ENCODE results near the gene ARFIP1. TPM values are rescaled to one million over a fixed set of nuclear protein-coding genes. Genes with fewer than 3 reads are reported as not detected.

The ARFIP1 gene
- total RNA-seq, 1 donor from 2014 or later, result 68.0 TPM

DNA sequence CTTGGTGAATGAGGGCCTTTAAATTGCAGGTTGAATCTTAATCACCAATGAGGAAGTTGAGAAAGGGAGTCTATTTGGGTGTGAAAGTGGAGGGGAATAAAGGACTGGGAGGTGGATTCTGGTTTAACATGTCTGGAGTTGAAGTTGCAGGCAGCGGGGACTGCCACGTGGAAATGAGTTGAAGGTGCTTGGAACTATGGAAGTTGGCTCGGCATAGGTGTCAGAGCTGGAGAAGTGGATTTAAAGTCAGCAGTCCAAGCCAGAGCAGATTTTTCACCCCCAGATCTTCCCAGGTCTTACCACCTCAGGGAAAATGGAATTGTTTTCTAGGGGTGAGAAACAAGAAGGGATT lies 45.1 kb upstream of the ARFIP1 start:
- TF ChIP-seq, protein P1, sequence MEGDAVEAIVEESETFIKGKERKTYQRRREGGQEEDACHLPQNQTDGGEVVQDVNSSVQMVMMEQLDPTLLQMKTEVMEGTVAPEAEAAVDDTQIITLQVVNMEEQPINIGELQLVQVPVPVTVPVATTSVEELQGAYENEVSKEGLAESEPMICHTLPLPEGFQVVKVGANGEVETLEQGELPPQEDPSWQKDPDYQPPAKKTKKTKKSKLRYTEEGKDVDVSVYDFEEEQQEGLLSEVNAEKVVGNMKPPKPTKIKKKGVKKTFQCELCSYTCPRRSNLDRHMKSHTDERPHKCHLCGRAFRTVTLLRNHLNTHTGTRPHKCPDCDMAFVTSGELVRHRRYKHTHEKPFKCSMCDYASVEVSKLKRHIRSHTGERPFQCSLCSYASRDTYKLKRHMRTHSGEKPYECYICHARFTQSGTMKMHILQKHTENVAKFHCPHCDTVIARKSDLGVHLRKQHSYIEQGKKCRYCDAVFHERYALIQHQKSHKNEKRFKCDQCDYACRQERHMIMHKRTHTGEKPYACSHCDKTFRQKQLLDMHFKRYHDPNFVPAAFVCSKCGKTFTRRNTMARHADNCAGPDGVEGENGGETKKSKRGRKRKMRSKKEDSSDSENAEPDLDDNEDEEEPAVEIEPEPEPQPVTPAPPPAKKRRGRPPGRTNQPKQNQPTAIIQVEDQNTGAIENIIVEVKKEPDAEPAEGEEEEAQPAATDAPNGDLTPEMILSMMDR (IDR thresholded peaks at IDR 0.05), result no peak
- TF ChIP-seq EZH2phosphoT487 (IDR thresholded peaks at IDR 0.05) (no peak), EZH2 (IDR thresholded peaks at IDR 0.05) (no peak)
- no peaks in the 10 kb centered on the region for H3K9me3 Mint-ChIP-seq
- Histone ChIP-seq H2AFZ (replicated peaks) (no peak overlapping the region), H3K9me3 (ENCODE audit: low read depth) (no peaks in the 10 kb centered on the region), H3K4me3 (no peak overlapping the region), H3K4me1 (no peaks in the 10 kb centered on the region), H4K20me1 (ENCODE audit: low read depth) (no peaks in the 10 kb centered on the region), H3K79me2 (ENCODE audit: low read depth) (no peaks in the 10 kb centered on the region), H3K9ac (no peak overlapping the region), H3F3A (ENCODE audit: low read depth) (no peaks in the 10 kb centered on the region), H3K27me3 (no peaks in the 10 kb centered on the region), H3K27ac (no peak overlapping the region), H3K36me3 (no peaks in the 10 kb centered on the region), H3K4me2 (no peak overlapping the region)
- no peak overlapping the region for H3K27ac Mint-ChIP-seq
- H3K4me1 Mint-ChIP-seq, result peaks cover 6% of the 10 kb centered on the region
- peaks cover 3% of the 10 kb centered on the region for H3K27me3 Mint-ChIP-seq (ENCODE audit: insufficient read depth, low read depth)
- H3K4me3 Mint-ChIP-seq, result no peak overlapping the region
- no peak for DNase-seq (ENCODE audit: low spot score)
- H3K36me3 Mint-ChIP-seq, result no peaks in the 10 kb centered on the region

DNA sequence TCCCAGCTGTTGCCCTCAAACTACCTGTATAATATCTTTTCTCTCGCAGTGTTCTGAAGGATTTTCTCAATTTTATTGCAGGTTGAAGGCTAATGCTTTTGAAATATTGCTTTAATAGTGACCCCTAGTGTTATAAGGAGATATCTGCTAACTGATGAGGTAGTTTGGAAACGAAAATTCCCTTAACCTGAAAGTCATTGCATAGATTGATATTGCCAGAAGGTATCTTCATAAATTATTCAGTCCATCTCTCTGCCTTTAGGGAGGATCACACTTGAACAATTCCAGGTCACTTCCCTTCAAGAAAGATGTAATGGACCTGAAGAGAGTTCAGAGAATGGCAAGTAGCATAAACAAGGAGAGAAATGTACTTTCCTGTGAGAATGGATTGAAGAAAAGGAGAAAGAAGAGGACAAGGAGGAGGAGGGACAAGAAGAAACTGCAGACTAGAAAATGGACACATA lies 44.3 kb upstream of the ARFIP1 start:
- H3K4me1 ChIP-seq, result no peaks in the 10 kb centered on the region
- Mint-ChIP-seq H3K27ac (peak overlapping the region; percentile 21), H3K4me3 (no peak overlapping the region), H3K4me1 (peaks cover 6% of the 10 kb centered on the region), H3K9me3 (no peaks in the 10 kb centered on the region), H3K36me3 (no peaks in the 10 kb centered on the region), H3K27me3 (ENCODE audit: insufficient read depth, low read depth) (peaks cover 3% of the 10 kb centered on the region)
- no peaks in the 10 kb centered on the region for H3K9me3 ChIP-seq (ENCODE audit: low read depth)
- H3K79me2 ChIP-seq (ENCODE audit: low read depth), result no peaks in the 10 kb centered on the region
- no peak overlapping the region for H2AFZ ChIP-seq (replicated peaks)
- no peaks in the 10 kb centered on the region for H3K27me3 ChIP-seq
- no peak overlapping the region for H3K4me3 ChIP-seq
- H3K27ac ChIP-seq, result no peak overlapping the region
- TF ChIP-seq, protein P1 (IDR thresholded peaks at IDR 0.05), result peak; percentile 70
- no peak for TF ChIP-seq EZH2phosphoT487 (IDR thresholded peaks at IDR 0.05)
- no peak overlapping the region for H3K9ac ChIP-seq
- peak; percentile 5 for DNase-seq (ENCODE audit: low spot score)
- H3F3A ChIP-seq (ENCODE audit: low read depth), result no peaks in the 10 kb centered on the region
- H4K20me1 ChIP-seq (ENCODE audit: low read depth), result no peaks in the 10 kb centered on the region
- no peaks in the 10 kb centered on the region for H3K36me3 ChIP-seq
- H3K4me2 ChIP-seq, result no peak overlapping the region

DNA sequence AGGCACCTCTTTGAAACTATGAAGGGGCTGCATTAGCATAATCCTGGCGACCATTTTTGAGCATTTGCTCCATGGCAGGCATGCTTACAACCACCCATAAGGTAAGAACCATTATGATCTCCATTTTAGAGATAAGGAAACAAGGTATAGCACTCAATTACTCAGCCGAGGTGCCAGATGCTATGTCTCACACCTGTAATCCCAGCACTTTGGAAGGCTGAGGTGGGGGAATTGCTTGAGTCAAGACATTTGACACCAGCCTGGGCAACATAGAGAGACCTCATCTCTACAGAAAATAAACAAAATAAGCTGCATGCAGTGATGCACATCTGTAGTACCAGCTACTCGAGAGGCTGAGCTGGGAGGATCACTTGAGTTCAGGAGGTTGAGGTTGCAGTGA lies 43.8 kb upstream of the ARFIP1 start:
- Histone ChIP-seq H3K4me1 (no peaks in the 10 kb centered on the region), H3K4me2 (no peak overlapping the region), H3K9me3 (ENCODE audit: low read depth) (no peaks in the 10 kb centered on the region), H3K27ac (no peak overlapping the region), H3K4me3 (no peak overlapping the region), H3K9ac (no peak overlapping the region), H3K27me3 (no peaks in the 10 kb centered on the region), H3K79me2 (ENCODE audit: low read depth) (no peaks in the 10 kb centered on the region), H2AFZ (replicated peaks) (no peak overlapping the region), H3F3A (ENCODE audit: low read depth) (no peaks in the 10 kb centered on the region), H3K36me3 (no peaks in the 10 kb centered on the region), H4K20me1 (ENCODE audit: low read depth) (no peaks in the 10 kb centered on the region)
- H3K36me3 Mint-ChIP-seq, result no peaks in the 10 kb centered on the region
- no peak overlapping the region for H3K27ac Mint-ChIP-seq
- H3K4me3 Mint-ChIP-seq, result no peak overlapping the region
- no peaks in the 10 kb centered on the region for H3K9me3 Mint-ChIP-seq
- no peak for DNase-seq (ENCODE audit: low spot score)
- peaks cover 6% of the 10 kb centered on the region for H3K4me1 Mint-ChIP-seq
- TF ChIP-seq EZH2 (IDR thresholded peaks at IDR 0.05) (no peak), EZH2phosphoT487 (IDR thresholded peaks at IDR 0.05) (no peak)
- TF ChIP-seq, protein P1 (IDR thresholded peaks at IDR 0.05), result no peak
- peaks cover 3% of the 10 kb centered on the region for H3K27me3 Mint-ChIP-seq (ENCODE audit: insufficient read depth, low read depth)

All from neural progenitor cell (in vitro differentiated cells).